HK-2 (cell line): Measurements from ENCODE around the gene IL2RA.
"Not testable (repeated sequence)": the region's sequence is repeated elsewhere in the genome, so short reads cannot be mapped to it uniquely, and the experiment has no call there.

ENCODE experiments used
- DNase-seq: peaks from one replicate; pipeline ENCODE4 v3.0.0-alpha.2; 2018; ENCODE audit not compliant: unreplicated experiment

The IL2RA gene

DNA sequence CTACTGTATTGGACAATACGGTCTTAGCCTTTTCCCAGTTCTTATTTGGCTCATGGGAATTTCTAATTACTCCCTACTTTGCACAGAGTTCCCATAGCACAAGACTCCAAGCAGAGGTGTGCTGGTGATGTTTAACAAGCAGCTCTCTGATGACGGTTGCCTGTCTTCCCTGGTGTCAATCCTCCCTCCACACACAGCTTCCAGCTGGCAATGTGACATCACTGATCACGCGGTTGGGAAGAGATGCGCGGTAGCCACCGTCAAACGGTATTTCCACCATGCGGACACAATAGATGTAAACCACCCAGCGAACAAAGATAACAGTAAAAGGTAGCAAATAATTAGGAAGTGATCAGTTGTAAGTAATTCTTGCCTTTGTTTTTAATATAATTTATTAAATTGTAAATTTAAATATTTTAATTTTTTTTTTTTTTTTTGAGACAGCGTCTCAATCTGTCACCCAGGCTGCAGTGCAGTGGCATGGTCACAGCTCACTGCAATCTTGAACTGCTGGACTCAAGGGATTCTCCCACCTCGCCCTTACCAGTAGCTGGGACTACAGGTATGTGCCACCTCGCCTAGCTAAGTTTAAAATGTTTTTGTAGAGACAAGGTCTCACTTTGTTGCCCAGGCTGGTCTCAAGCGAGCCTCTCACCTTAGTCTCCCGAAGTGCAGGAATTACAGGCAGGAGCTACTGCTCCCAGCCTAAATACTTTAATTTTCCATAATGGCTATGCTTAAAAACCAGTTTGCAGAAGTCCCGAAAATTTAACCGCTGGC is 48.6 kb downstream of the IL2RA start:
- DNase-seq = no peak

DNA sequence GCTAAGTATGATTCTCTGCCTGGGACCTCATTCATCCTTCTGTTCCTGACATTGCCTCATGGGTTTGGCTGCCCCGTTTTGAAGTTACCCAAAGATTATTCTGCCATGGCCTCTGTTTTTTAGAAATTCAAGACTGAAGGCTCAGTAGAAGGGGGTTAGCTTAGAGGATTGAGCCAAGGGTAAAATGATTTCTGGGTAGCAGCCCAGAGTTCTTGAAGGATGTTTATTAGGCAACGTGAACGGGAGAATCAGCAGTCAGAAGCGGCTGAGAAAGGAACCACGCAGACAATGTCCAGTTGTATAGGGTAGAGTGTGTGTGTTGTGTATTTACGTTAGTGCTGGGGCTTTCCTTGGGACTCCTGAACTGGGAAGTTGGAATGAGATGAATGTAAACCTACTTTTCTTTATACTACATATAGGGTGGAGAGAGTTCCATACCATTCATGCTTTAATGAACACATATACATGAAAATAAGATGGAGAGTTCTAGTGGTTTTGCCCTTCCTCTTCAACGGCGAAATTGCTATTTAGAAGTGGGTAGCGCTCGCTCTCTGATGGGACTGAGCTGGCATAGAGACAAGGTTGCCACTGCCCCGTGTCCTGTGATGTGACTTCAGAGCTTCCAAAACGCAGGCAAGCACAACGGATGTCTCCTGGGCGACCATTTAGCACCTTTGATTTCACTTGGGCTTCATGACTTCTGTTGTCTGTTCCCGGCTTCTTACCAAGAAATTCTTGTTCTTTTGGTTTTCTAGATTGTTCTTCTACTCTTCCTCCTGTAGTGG is 49.9 kb downstream of the IL2RA start:
- DNase-seq = no peak

GRCh38 chr10:6011558-6011957 is 50.6 kb downstream of the IL2RA start:
- no peak for DNase-seq

DNA sequence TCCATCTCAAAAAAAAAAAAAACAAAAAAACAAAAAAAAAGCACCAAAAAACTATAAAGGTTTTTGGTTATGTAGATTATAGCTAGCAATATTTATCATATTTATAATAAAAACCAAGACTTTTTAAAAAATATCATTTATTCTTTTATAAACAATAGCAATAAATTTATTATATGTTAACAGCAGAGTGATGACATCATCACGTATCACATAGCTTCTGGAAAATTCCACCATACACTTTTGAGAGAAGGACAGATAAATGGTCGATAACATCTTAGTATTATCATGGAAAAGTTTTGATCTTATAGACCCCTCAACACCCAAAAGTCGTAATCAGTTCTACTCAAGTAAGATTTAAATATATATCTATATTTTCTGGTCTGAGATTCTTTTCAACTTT is 51.6 kb downstream of the IL2RA start:
- DNase-seq = no peak

DNA sequence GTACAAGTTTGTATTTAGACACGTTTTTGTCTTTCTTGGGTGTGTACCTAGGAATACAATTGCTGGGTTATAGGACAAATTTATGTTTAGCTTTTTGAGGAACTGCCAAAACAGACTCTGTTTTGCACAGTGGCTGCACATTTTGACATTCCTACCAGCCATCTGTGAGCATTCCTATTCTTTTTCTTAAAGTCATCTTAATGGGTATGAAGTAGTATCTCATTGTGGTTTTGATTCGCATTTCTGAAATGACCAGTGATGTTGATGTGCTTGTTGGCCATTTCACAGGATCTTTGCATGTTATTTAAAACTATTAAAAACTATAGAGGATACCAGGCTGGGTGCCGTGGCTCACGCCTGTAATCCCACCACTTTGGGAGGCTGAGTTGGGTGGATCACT is 52.2 kb downstream of the IL2RA start:
- DNase-seq = no peak

DNA sequence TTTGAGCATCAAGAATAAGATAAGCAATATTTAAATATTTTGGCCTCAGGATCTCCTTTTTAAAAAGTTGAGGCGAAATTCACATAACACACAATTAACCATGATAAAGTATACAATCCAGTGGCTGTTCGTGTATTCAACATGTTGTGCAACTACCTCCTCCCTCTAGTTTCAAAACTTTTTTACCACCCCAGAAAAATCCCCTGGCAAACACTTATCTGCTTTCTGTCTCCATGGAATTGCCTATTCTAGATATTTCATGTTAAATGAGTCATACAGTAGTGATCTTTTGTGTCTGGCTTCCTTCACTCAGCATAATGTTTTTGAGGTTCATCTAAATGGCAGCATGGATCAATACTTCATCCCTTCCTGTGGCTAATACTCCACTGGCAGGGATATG is 53.0 kb downstream of the IL2RA start:
- no peak for DNase-seq

- no peak for DNase-seq
These were observed 53.5 kb downstream of the IL2RA start for GRCh38 chr10:6008497-6009142.

DNA sequence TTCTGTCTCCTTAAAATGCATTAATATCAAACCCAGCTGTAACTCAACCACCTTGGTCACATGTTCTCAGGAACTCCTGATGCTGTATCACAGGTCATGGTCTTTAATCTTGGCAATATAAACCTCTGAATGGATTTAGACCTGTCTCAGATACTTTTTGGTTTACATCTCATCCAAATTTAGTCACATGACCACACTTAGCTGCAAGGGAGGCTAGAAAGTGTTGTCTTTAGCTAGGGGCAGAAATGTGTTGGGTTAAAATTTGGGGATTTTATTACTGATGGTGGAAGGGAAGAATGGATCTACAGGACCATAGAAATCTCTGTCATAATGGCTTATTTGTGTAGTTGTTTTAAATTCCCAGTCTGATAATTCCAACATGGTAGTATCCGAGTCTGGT is 55.2 kb downstream of the IL2RA start:
- DNase-seq = no peak

DNA sequence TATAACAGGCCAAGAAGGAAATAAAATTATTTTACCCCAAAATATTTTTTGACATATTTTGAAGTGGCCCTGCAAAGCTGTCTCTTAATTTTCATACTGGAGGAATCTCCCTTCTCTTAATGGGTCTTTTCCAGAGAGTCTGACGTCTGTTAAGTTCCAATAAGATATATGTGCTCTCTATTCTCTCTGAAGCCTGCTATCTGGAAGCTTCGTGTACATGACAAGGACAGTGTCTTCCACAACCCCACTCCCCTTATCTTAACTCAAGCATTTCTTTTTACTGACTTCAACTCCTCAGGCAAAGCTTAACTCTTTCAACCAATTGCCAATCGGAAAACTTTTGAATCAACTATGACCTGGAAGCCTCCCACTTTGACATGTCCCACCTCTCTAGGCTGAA is 55.6 kb downstream of the IL2RA start:
- DNase-seq = no peak

DNA sequence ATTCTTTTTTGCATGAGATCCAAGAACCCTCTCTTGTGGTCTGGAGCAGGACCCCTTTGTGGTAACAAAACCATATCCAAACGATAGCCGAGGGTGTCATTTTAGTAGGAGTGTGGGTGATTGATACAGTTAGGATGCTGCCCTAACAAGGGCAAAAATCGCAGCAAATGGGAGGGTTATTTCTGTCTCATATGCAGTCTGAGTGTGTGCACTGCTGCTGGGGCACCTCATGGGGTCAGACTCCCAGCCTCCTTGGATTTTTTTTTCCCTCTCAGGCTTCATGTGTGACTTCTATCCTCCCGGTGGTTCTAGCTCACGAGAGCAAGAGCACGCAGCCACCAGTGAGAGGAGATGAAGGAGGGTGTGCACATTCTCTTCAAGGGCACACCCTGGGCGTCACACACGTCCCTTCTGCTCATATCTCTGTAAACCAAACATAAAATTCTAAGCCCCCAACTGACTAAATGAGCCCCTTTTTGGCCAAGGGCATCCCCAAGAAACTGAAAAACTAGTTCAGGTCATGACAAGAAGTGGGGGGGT is 56.2 kb downstream of the IL2RA start:
- no peak for DNase-seq

- DNase-seq = not testable (repeated sequence)
These were observed 56.9 kb downstream of the IL2RA start for GRCh38 chr10:6005161-6005804.

DNA sequence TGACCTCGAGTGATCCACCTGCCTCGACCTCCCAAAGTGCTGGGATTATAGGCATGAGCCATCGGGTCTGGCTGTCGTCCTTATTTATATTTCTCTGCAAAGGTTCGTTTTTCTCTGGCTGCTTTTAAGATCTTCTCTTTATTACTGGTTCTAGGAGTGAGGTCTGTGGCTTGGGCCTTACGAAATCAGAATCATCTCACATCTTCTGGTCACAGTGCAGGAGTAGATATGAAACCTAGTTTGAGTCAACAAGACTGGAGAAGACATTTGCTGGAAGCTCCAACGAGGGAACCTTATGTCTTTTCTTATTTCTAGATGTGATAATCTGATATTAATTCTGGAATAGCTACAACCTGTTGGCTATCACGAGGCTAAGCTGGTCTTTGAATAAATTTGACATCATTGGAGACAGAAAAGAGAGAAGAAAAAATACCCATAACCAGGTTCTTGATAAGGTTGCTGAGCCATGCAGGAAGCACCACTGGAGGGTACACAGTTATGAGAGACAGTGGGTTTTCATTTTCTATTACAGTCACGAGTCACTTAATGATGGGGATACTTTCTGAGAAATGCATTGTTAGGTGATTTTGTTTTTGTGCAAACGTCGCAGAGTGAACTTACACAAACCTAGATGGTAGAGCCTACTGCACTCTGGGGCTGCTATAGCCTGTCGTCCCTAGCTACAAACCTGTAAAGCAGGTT is 59.2 kb downstream of the IL2RA start:
- no peak for DNase-seq

GRCh38 chr10:5999440-6000165 is 62.6 kb downstream of the IL2RA start:
- no peak for DNase-seq

GRCh38 chr10:5996696-5997095 is 65.5 kb downstream of the IL2RA start:
- DNase-seq = no peak

DNA sequence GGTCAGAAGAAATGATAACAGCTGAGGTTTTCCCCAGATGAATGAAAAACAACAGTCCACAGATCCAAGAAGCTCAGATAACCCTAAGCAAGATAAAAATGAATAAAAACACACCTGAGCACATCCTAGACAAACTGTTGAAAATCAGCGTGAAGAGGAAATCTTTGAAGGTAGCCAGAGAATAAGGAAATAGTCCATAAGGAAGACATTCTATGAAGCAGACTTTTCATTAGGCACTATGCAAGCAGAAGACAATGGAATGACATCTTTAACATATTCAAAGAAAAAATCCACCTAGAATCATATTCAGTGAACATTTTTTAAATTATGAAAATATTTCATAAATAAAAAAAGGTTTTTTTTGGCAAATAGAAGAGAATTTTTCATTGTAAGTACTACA is 69.8 kb downstream of the IL2RA start:
- DNase-seq = no peak

GRCh38 chr10:5991708-5992107 is 70.5 kb downstream of the IL2RA start:
- no peak for DNase-seq

DNA sequence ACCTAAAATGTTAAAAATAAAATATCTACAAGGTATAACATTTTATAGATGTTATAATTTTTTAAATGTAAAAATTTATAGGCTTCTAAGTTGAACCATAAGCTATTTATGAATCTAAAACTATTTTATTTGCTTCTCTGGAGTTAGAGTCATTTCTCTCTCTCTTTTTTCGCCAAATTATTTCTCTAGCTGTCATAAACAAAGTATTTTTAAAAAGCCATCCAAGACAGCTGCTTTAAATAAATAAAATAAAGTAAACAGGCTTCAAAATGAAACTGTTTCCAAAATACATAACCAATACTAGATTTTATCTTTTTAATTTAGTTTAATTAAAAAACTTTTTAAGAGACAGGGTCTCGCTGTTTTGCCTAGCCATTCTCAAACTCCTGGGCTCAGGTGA is 72.4 kb downstream of the IL2RA start:
- DNase-seq = no peak

DNA sequence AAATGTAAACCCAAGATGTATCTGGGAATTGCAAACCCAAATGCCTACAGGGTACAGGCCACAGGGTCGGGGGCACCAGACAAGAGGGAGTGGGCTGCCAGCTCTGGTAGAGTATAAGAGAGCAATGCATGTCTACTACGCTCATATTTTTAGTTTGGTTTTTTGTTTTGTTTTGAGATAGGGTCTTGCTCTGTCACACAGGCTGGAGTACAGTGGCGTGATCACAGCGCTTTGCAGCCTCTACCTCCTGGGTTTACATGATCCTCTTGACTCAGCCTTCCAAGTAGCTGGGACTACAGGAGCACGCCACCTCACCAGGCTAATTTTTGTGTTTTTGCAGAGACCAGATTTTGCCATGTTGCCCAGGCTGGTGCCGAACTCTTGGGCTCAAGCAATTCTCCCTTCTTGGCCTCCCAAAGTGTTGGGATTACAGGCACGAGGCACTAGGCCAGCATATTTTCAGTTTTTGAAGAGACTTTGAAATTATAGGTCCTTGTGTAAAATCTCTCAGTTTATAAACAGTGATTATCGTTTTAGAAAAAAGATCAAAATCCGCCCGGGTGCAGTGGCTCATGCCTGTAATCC is 73.7 kb downstream of the IL2RA start:
- no peak for DNase-seq

GRCh38 chr10:5987747-5988146 is 74.4 kb downstream of the IL2RA start:
- no peak for DNase-seq

DNA sequence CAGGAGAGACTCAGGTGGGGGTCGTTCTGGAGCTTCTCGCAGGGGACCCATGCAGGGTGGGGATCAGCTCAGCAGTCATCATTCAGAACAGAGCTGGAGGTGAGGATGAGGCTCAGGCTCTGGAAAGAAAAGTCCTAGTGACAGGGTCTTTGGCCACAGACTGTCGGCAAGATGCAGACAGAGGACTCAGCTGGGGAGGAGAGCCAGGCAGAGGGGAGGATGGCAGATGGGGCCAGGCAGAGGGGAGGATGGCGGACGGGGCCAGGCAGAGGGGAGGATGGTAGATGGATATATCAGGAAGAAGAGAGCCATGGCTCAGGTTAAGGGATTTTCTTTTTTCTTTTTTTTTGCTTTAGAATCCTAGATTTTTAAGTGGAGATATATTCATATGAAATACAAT is 77.1 kb downstream of the IL2RA start:
- no peak for DNase-seq
